A673 (cell line): ENCODE results near the gene SGTA. TPM values are rescaled to one million over a fixed set of nuclear protein-coding genes. Genes with fewer than 3 reads are reported as not detected.

Experiments used
- BruUV-seq: library from RNA; stranded (reverse); fragments of 400-500 nt; replicated peaks from 2 replicates; lab custom pipeline; 2021; lab: Mats Ljungman, UMichigan
- CTCF ChIA-PET: fragments of 300-600 bp; sonication (Branson Sonifier 250); formaldehyde crosslinking; loops from one replicate; lab custom pipeline; 2022; ENCODE audit warnings: antibody characterized with exemption; lab: Charles Lee
- POLR2A ChIA-PET: fragments of 300-600 bp; sonication (Branson Sonifier 250); formaldehyde crosslinking; loops from one replicate; lab custom pipeline; 2022; ENCODE audit warnings: antibody characterized with exemption; ENCODE audit not compliant: low non-redundant PET; lab: Charles Lee
- DNase-seq: peaks from one replicate; pipeline ENCODE4 v3.0.0-alpha.2; 2015; ENCODE audit warnings: low spot score
- H3K27ac ChIP-seq: fragments of 200-600 bp; sonication (generic); 2 replicates; pipeline ENCODE4 v1.5.1; 2016; ENCODE audit warnings: mixed run types, low read depth, mild to moderate bottlenecking, mixed read lengths, antibody characterized with exemption, low read length; ENCODE audit not compliant: poor library complexity, severe bottlenecking
- H3K27me3 ChIP-seq: fragments of 200-600 bp; sonication (generic); replicated peaks from 2 replicates; pipeline ENCODE4 v1.6.1; 2017; ENCODE audit warnings: mixed run types, low read depth, mild to moderate bottlenecking, mixed read lengths, antibody characterized with exemption, low read length; ENCODE audit not compliant: insufficient read depth, poor library complexity
- H3K36me3 ChIP-seq: fragments of 200-600 bp; sonication (generic); 2 replicates; pipeline ENCODE4 v1.6.1; 2016; ENCODE audit warnings: mixed run types, mild to moderate bottlenecking, mixed read lengths, antibody characterized with exemption, low read length; ENCODE audit not compliant: insufficient read depth, poor library complexity, severe bottlenecking
- H3K4me1 ChIP-seq: fragments of 200-600 bp; sonication (generic); 2 replicates; pipeline ENCODE4 v1.6.1; 2017; ENCODE audit warnings: mixed run types, mild to moderate bottlenecking, mixed read lengths, antibody characterized with exemption, low read length; ENCODE audit not compliant: insufficient read depth, poor library complexity, severe bottlenecking
- H3K4me3 ChIP-seq: fragments of 200-600 bp; sonication (generic); 2 replicates; pipeline ENCODE4 v1.5.1; 2016; ENCODE audit warnings: low read depth, mixed run types, mild to moderate bottlenecking, mixed read lengths, low read length; ENCODE audit not compliant: poor library complexity, severe bottlenecking
- H3K9me3 ChIP-seq: fragments of 200-600 bp; sonication (generic); 2 replicates; pipeline ENCODE4 v1.6.1; 2016; ENCODE audit warnings: mixed run types, low read depth, mild to moderate bottlenecking, mixed read lengths, antibody characterized with exemption, low read length; ENCODE audit not compliant: poor library complexity, severe bottlenecking
- CTCF ChIP-seq: fragments of 300-800, 200-600 bp; sonication (generic); conservative IDR thresholded peaks from 2 replicates; pipeline ENCODE4 v1.5.1; 2017; ENCODE audit warnings: low read depth, mild to moderate bottlenecking, antibody characterized with exemption, low read length, moderate library complexity, mixed read lengths
- EZH2 ChIP-seq: fragments of 200-600 bp; sonication (generic); IDR thresholded peaks from 2 replicates; pipeline ENCODE4 v1.6.1; 2017; ENCODE audit warnings: borderline replicate concordance, low read depth, mild to moderate bottlenecking, mixed read lengths, antibody characterized with exemption, low read length; ENCODE audit not compliant: poor library complexity, severe bottlenecking
- intact Hi-C: fragments of 100-400 bp; cut with micrococcal nuclease; formaldehyde crosslinking; loops from one replicate; pipeline ENCODE4 v1.10.0; 2022; ENCODE audit not compliant: unreplicated experiment
- total RNA-seq: library from RNA; stranded (reverse); gene quantifications from 2 replicates; pipeline ENCODE4 v1.2.3, GENCODE V29; 2021

SGTA gene
- total RNA-seq, 1 experiment from 2014 or later = 106 TPM

GRCh38 chr19:2765376-2765775 is 17.7 kb downstream of the SGTA start:
- ChIA-PET CTCF (no interaction called here), POLR2A (no interaction called here)
- H3K9me3 ChIP-seq = no peaks in the 10 kb centered on the region
- DNase-seq = no peak
- H3K36me3 ChIP-seq = peaks cover 45% of the 10 kb centered on the region
- BruUV-seq = no TSS peak
- TF ChIP-seq EZH2 (no peak), CTCF (no peak)
- no peak overlapping the region for H3K27ac ChIP-seq
- H3K4me1 ChIP-seq = no peaks in the 10 kb centered on the region
- intact Hi-C loops = no loop called here
- H3K4me3 ChIP-seq = no peak overlapping the region
- H3K27me3 ChIP-seq = no peaks in the 10 kb centered on the region

GRCh38 chr19:2764945-2765344 is 18.1 kb downstream of the SGTA start:
- peaks cover 45% of the 10 kb centered on the region for H3K36me3 ChIP-seq
- no peak for TF ChIP-seq EZH2
- TF ChIP-seq CTCF = no peak
- intact Hi-C loops = no loop called here
- H3K27ac ChIP-seq = no peak overlapping the region
- ChIA-PET POLR2A (no interaction called here), CTCF (no interaction called here)
- BruUV-seq = no TSS peak
- no peaks in the 10 kb centered on the region for H3K27me3 ChIP-seq
- DNase-seq = no peak
- H3K4me1 ChIP-seq = no peaks in the 10 kb centered on the region
- no peak overlapping the region for H3K4me3 ChIP-seq
- no peaks in the 10 kb centered on the region for H3K9me3 ChIP-seq

GRCh38 chr19:2763687-2764086 is 19.4 kb downstream of the SGTA start:
- CTCF ChIA-PET = no interaction called here
- H3K36me3 ChIP-seq = peaks cover 49% of the 10 kb centered on the region

More at GRCh38 chr19:2763687-2764086, 19.4 kb downstream of the SGTA start:
- Histone ChIP-seq H3K4me3 (no peak overlapping the region), H3K27me3 (no peaks in the 10 kb centered on the region), H3K9me3 (no peaks in the 10 kb centered on the region), H3K4me1 (no peaks in the 10 kb centered on the region), H3K27ac (no peak overlapping the region)
- intact Hi-C loops = no loop called here
- POLR2A ChIA-PET = no interaction called here
- TF ChIP-seq CTCF (no peak), EZH2 (no peak)
- BruUV-seq = no TSS peak
- no peak for DNase-seq
